ENCODE data around the gene IGFBP1. TPM values are rescaled to one million over a fixed set of nuclear protein-coding genes. Genes with fewer than 3 reads are reported as not detected.
A peak's percentile ranks its signal among the peaks of the same experiment; 100 is the strongest.
"Not testable (repeated sequence)": the region's sequence is repeated elsewhere in the genome, so short reads cannot be mapped to it uniquely, and the experiment has no call there.

IGFBP1 gene
- not detected for total RNA-seq

DNA sequence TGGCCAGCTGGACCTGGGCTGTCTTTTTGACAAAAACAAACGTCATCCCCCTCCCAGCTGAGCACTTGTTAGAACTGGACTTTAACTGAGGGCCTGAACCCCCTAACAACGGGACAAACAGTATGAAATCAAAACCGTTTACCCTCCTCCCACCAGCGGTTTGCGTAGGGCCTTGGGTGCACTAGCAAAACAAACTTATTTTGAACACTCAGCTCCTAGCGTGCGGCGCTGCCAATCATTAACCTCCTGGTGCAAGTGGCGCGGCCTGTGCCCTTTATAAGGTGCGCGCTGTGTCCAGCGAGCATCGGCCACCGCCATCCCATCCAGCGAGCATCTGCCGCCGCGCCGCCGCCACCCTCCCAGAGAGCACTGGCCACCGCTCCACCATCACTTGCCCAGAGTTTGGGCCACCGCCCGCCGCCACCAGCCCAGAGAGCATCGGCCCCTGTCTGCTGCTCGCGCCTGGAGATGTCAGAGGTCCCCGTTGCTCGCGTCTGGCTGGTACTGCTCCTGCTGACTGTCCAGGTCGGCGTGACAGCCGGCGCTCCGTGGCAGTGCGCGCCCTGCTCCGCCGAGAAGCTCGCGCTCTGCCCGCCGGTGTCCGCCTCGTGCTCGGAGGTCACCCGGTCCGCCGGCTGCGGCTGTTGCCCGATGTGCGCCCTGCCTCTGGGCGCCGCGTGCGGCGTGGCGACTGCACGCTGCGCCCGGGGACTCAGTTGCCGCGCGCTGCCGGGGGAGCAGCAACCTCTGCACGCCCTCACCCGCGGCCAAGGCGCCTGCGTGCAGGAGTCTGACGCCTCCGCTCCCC, at the start of gene IGFBP1:
Gene IGFBP1 (plus strand): TSS at position 304 of the 808 bp plus-strand sequence. CDS start 165 bp downstream, at position 469.
- DNase-seq = peak; percentile 30

DNA sequence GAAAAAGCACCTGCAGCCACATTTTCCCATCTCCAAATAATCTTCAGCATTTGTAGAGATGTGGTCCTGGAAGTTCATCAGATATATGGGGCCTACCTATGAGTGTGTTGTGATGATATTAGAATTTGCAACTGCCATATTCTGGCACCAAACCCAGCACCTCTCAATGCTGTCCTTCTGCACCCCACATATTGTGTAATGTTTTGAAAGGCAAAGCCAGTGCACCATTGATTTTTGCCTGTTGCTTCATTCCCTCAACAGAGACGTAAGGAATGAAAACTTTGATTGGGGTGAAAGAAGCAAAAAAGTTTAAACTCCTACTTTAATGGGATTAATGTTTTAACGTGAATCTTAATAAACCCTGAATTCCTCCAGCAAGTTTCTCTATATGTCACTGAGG, 49.4 kb upstream of the IGFBP1 start:
- DNase-seq = not testable (repeated sequence)

DNA sequence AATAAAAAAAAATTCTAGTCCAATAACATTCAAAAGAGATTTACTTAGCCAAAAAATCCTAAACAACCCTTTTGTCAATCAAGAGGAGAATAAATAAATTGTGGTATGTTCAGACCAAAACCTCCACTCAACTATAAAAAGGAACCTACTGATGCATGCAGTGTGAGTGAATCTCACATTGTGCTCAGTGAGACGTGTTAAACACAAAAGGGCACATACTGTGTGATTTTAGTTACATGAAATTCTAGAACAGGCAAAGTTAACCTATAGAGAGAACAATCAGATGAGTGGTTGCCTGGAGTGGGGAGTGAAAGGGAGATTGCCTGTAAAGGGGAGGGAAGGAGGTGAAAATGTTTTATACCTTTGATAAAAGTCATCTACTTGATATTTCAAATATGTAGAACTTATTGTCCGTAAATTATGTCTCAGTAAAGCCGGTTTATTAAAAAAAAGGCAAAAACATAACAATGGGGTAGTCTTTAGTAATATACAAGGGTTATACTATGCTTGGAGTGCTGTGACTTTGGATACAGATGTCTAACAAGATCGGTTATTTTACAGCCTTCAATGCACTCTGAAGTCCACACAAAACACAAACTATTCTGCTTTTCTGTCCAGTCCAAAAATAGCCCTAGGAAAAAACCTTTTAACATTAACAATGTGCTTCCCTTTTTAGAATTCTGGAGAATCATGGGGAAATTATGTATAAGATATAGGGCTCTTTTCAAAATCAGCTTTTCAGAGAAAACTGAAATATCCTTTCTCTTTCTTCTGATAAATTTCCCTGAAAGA, 46.2 kb upstream of the IGFBP1 start:
- not testable (repeated sequence) for DNase-seq

GRCh38 chr7:45846536-45846935, 41.8 kb upstream of the IGFBP1 start:
- not testable (repeated sequence) for DNase-seq

DNA sequence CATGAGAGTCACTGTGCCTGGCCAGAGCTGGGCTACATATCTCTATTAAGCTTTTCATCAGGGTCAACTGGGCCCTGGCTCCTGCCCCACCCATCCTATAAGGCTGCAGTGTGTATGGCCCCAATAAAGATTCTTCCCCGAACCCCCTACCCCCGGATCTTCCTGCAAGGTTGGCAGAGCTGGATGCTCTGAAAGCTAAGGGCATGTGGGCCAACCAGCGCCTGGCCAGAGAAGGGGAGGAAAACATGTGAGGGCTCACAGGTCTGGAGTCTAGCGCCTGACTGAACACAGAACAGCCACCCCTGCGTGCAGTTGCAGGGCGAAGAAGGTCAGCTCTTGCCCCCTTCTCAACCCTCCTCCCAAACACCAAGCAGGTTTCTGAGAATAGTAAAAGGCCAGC, 39.6 kb upstream of the IGFBP1 start:
- DNase-seq = not testable (repeated sequence)

GRCh38 chr7:45852984-45853383, 35.3 kb upstream of the IGFBP1 start:
- DNase-seq = not testable (repeated sequence)

GRCh38 chr7:45853491-45853890, 34.8 kb upstream of the IGFBP1 start:
- DNase-seq = not testable (repeated sequence)

DNA sequence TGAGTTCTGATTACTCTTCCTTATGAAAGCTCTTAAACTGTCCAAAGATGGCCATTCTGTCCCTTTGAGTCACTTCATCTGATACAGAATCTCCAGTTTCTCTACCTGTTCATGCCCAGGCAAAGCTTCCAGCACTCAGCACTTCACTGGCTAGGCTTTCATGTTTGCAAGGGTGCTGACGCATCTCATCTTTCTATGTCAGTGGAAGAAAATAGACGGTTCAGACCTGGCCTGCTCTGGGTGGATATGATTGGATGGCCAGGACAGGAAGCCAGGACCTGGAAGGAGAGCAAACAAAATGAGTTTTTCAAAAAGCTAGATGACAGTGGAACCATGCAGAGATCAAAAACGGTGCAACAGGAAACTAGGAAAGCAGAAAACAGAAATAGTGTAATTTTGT, 32.6 kb upstream of the IGFBP1 start:
- not testable (repeated sequence) for DNase-seq

GRCh38 chr7:45856888-45857287, 31.4 kb upstream of the IGFBP1 start:
- DNase-seq = not testable (repeated sequence)

- DNase-seq = no peak
Observed at GRCh38 chr7:45863715-45864114, 24.6 kb upstream of the IGFBP1 start.

- DNase-seq = no peak
Observed at GRCh38 chr7:45865594-45866410, 22.5 kb upstream of the IGFBP1 start.

DNA sequence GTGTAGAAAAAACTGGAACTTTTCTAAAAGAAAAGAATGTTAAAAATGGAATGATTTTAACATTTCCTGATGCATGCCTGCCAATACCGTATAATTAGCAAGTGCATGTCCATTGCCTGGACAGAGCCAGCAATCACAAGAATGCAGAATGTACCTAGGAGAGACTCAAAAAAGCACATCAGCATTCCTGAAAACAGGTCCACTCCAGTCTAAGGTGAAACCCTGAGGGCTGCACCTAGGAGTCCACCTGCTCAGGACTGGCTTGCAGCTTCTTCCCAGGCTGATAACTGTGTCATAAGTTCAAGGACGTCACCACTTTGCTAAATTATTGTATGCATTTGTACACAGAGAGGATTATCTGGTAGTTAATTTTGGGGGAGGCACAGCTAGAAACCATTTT, 20.8 kb upstream of the IGFBP1 start:
- DNase-seq = no peak

DNA sequence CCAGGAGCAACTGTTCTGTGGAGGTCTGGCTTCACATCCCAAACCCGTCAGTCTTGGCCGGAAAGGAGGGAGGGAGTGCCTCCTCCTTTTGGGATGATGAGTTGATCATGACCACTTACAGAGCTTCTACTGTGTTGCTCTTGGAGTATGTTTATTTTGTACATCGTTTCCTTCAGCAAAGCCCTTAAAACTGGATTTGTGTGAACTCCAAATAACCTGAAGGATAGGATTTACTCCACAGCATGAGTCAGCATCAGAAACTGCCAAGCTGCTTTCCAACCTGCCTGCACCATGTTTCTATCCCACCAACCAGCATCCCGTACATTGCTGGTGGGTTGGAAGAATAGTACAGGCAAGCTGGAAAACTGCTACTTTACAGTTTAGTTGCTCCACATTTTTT, 18.9 kb upstream of the IGFBP1 start:
- DNase-seq = no peak

GRCh38 chr7:45872116-45873034, 15.9 kb upstream of the IGFBP1 start:
- no peak for DNase-seq

DNA sequence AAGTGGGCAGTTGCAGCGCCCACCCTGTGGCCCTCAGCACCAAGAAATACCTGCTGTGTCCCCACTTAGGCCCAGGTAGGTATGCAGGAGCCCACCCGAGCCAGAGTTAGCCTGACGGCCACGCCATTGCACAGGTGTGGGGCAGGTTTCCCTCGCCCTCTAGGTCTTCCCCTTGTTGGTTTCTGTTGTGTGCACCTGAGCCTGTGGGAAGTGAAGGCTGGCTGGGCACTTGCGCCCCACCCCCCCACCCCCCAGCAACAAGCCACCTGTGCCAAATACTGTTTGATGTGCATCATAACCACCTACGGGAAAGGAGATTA, 15.3 kb upstream of the IGFBP1 start, which contains the start of gene CCDC201:
Gene CCDC201 (minus strand): TSS at position 48 of the 320 bp plus-strand sequence. CDS start 75 bp downstream, outside the sequence.
- no peak for DNase-seq

DNA sequence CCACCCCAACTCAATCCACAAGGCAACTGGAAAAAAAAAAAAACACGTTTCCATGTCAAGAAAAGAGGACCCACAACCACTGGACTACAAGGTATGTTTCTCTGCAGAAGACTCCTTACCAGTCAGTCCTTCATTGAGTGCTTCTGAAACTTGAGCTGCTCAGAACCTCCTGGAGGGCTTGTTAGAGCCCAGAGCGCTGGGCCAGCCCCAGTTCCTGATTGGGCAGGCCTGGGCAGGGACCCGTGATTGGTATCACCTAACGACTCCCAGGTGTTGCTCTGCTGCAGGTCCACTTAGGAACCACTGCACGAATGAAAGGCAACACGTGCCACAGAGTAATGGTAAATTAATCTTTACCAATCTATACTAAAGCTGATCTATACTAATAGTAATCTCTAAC, 14.9 kb upstream of the IGFBP1 start:
- no peak for DNase-seq

- no peak for DNase-seq
Observed at GRCh38 chr7:45874408-45875131, 13.7 kb upstream of the IGFBP1 start.

DNA sequence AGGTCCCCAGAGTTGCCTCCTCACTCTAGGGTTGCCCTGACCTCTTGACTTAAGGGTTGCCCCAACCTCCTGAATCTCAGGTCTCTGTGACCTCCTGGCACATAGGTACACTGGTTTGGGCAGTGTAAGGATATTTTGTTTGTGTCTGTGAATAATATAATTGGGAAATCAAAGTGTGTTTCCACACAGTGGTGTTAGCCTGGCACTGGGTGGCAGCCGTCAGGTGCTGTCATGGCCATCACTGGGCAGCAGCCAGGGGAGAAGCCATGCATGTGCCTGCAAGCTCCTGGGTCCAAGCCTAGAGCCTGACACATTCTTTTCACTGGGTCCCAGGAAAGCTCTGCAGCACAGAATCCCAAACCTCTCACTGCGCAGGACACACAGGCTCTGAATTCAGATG, 11.8 kb upstream of the IGFBP1 start:
- DNase-seq = no peak

- DNase-seq = no peak
Observed at GRCh38 chr7:45878457-45879144, 9.7 kb upstream of the IGFBP1 start.

DNA sequence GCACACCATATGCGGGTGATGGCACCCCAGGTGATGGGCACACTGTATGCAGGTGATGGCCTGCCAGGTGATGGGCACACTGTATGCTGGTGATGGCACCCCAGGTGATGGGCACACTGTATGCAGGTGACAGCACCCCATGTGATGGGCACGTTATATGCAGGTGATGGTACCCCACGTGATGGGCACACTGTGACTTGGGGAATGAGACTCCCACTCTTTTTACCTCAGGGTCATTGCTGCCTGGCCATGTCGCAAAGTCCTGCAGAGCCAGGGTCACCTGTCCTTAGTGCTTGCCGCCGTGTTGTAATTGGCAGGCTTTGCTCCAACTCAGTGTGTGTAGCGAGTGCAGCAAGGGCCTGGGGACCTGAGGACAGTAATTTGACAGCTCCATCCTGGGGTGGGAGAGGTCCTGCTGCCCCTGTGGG, 7.8 kb upstream of the IGFBP1 start:
- DNase-seq = no peak
